ENCODE data around the gene ELF5.

DNA sequence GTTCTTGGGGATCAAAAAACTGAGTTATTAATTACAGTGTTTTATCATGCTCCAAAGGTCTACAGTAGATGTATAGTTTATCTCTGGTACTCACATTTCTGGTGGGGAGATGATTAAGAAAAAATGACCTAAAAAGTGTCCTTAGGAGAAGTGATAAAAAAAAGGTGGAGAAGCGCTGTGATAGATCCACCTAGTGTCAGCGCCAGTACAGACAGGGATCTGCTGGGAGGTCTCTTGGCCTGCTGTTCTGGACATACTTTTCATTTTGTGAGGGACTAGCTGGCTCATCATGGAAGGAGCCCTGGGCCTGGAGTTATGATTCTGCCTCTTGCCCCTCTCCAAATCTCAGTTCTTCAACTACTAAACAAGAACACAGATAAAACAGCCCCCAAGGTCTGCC is 2.9 kb downstream of the ELF5 start:
- no peak for TF ChIP-seq GABPA (IDR thresholded peaks at IDR 0.05; ENCODE audit: low read depth)
- TF ChIP-seq, protein P1, sequence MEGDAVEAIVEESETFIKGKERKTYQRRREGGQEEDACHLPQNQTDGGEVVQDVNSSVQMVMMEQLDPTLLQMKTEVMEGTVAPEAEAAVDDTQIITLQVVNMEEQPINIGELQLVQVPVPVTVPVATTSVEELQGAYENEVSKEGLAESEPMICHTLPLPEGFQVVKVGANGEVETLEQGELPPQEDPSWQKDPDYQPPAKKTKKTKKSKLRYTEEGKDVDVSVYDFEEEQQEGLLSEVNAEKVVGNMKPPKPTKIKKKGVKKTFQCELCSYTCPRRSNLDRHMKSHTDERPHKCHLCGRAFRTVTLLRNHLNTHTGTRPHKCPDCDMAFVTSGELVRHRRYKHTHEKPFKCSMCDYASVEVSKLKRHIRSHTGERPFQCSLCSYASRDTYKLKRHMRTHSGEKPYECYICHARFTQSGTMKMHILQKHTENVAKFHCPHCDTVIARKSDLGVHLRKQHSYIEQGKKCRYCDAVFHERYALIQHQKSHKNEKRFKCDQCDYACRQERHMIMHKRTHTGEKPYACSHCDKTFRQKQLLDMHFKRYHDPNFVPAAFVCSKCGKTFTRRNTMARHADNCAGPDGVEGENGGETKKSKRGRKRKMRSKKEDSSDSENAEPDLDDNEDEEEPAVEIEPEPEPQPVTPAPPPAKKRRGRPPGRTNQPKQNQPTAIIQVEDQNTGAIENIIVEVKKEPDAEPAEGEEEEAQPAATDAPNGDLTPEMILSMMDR (IDR thresholded peaks at IDR 0.05; ENCODE audit: insufficient read depth, low read length): no peak

All from HL-60 (cell line).